ENCODE measurements around the gene LZTR1.

DNA sequence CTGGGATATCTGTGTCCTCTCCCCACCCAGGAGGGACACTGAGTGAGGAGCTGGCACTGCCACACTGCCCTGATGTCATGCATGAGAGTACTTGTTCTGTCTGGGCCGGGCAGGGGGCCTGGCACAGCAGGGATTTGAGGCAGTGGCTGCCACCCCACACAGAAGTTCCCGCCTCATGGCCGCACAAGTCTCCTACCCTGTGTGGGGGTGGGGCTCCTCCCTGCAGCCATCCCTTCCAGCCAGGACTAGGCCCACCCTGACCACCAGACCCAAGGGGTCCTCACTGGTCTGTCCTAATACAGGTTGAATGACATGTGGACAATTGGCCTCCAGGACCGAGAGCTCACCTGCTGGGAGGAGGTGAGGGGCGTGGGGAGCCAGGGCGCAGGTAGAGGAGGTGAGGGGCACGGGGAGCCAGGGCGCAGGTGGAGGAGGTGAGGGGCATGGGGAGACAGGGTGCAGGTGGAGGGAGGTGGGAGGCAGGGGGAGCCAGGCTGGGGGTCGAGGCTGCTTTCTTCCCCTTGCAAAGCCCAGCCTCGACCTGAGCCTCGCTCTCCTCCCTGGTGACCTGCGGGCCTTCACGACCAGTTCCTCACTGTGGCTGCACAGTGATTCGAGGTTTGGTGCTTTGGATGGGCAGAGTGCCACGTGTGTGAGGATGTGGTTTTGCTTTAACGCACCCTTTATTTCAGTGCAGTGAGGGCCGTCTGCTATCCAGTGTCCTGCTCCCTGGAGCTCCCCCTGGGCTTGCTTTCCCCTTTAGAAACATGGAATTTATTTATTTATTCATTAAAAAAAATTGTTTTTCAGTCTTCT is 7.4 kb downstream of the LZTR1 start:
- TF ChIP-seq NPAS2 (CRISPR knock-in tag; IDR thresholded peaks at IDR 0.05; ENCODE audit: borderline replicate concordance) = no peak
- TF ChIP-seq, protein P1, sequence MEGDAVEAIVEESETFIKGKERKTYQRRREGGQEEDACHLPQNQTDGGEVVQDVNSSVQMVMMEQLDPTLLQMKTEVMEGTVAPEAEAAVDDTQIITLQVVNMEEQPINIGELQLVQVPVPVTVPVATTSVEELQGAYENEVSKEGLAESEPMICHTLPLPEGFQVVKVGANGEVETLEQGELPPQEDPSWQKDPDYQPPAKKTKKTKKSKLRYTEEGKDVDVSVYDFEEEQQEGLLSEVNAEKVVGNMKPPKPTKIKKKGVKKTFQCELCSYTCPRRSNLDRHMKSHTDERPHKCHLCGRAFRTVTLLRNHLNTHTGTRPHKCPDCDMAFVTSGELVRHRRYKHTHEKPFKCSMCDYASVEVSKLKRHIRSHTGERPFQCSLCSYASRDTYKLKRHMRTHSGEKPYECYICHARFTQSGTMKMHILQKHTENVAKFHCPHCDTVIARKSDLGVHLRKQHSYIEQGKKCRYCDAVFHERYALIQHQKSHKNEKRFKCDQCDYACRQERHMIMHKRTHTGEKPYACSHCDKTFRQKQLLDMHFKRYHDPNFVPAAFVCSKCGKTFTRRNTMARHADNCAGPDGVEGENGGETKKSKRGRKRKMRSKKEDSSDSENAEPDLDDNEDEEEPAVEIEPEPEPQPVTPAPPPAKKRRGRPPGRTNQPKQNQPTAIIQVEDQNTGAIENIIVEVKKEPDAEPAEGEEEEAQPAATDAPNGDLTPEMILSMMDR (IDR thresholded peaks at IDR 0.05) = no peak
- TF ChIP-seq, protein P2, sequence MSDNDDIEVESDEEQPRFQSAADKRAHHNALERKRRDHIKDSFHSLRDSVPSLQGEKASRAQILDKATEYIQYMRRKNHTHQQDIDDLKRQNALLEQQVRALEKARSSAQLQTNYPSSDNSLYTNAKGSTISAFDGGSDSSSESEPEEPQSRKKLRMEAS (IDR thresholded peaks at IDR 0.05) = no peak
- TF ChIP-seq RFX5 (IDR thresholded peaks at IDR 0.05) = no peak
- no peak for TF ChIP-seq MYC (IDR thresholded peaks at IDR 0.05; ENCODE audit: borderline replicate concordance, low read length)

Measured in A549 (cell line).